HG03175 (cell line): ENCODE data around the gene KLHL24.
"Not testable (repeated sequence)": the region's sequence is repeated elsewhere in the genome, so short reads cannot be mapped to it uniquely, and the experiment has no call there.

Source experiments
- ATAC-seq: cut with Tn5 transposase; IDR thresholded peaks from one replicate; pipeline ENCODE4 v1.9.1; 2021; ENCODE audit warnings: mild to moderate bottlenecking, moderate library complexity; ENCODE audit not compliant: unreplicated experiment

Gene KLHL24

DNA sequence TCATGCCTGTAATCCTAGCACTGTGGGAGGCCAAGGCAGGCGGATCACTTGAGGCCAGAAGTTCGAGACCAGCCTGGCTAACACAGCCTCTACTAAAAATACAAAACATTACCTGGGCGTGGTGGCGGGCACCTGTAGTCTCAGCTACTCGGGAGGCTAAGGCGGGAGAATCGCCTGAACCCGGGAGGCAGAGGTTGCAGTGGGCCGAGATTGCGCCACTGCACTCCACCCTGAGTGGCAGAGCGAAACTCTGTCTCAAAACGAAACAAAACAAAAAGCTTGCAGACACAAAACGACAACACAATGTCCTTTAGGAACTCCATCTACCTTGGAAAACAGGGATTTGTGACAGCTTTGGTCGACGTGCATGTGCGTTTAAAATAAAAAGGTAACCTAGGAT, 716 bp upstream of the KLHL24 start:
- ATAC-seq: no peak

GRCh38 chr3:183635107-183635430, 354 bp upstream of the KLHL24 start:
- no peak for ATAC-seq

DNA sequence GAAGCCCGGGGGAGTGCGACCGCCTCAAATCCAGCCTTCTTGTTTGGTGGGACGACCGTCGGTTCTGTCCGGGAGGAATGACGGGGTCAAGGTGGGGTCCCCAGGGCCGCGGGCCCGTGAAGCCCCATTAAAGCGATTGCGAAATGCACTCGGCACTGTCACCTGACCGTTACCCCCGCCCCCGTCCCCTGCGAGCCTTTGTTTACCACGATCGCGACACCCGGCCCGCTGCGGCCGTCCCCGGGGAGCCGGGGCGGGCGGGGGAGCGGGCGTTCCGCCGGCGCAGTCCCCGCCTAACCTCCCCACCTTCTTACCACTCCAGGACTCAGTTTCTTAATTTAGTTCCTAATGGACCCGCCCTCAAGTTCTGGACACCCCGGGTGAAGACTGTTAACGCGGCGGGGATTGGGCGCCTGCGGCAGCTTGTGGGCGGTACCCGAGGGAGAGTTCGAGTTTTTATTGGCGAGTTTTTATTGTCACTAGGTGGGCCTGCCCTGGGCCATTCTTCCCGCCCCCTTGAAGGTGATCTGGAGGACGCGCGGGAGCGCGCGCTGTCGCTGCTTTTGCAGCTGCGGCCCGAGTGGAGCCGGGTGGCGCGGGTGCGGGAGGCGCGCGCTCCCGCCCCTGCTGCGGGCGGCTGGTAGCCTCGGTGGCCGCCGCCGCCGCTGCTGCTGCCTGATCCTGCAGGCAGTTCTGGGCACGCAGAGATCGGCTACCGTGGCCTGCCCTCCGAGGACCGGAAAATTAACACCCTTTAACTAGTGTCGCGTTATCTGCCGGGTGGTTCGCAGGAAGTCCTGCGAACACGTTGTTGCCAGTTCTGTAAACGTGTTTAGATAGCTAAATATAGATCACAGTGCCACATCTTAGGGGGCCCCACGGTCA, 1.0 kb downstream of the KLHL24 start:
- peak; percentile 77 for ATAC-seq

DNA sequence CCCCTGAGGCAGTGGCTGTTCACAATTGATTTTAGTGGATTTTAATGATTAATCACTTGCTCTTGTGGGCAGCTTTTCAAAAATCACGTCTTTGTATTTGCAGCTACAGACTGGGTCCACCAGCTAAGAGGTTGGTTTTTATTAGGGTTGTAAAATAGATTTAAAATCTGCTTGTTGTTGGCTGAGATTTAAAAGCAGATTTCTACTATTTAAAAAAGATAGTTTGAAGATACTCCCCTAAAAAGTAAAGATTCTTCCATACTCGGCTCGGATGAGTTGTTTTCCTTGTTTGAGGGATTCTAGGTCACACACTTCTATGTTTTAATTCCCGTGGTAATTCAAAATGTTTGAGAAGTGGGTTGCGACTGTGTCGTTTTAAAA, 1.7 kb downstream of the KLHL24 start:
- ATAC-seq: no peak

DNA sequence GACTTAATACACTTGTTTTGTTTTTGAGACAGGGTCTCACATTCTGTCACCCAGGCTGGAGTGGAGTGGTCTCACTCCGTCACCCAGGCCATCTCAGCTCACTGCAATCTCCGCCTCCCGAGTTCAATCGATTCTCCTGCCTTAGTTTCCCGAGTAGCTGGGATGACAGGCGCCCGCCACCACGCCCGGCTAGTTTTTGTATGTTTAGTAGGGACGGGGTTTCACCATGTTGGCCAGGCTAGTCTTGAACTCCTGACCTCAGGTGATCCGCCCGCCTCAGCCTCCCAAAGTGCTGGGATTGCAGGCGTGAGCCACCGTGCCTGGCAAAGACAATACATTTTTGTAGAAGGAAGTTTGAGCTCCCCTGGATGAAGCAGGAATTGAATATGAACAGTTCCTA, 2.2 kb downstream of the KLHL24 start:
- not testable (repeated sequence) for ATAC-seq

- ATAC-seq: no peak
Observed at GRCh38 chr3:183638101-183638852, 2.9 kb downstream of the KLHL24 start.

- ATAC-seq: not testable (repeated sequence)
Observed at GRCh38 chr3:183640635-183641034, 5.2 kb downstream of the KLHL24 start.

- ATAC-seq: no peak
Observed at GRCh38 chr3:183641882-183642281, 6.5 kb downstream of the KLHL24 start.

DNA sequence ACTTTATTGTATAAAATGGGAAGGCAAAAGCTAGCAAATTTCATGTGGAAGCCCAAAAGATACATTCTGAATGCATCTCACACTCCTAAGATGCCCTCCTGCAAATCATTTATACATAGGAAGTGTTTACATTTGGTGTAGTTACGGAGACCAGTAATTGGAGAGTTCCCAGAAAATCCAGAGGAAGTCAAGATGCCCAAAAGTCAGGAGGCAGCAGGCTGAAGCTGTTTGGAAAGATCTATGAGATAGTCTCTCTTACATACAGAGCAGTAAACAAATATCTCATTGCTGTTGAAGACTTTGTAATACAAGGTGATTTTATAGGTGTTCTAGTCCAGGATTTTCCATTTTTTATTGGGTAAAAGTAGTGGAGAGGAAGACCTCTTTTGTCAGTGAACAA, 8.8 kb downstream of the KLHL24 start:
- no peak for ATAC-seq

DNA sequence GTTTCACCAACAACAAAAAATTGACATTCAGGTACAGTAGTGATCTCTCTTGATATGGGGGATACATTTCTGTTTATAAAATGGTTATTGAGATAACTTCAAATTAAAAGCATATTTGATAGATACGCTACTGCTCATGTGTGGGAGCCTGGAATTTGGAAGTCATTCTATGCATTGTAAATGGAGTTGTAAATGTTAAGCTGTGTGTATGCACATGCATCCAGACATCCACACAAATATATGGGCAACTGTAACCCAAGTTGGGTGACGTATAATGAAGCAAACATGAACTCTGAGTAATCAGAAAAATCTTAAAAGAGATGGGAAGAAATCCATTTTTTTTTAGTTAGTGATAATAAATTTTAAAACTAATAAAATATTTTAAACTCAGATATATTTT, 9.8 kb downstream of the KLHL24 start:
- no peak for ATAC-seq

GRCh38 chr3:183650554-183650953, 15.1 kb downstream of the KLHL24 start:
- no peak for ATAC-seq

- ATAC-seq: no peak
Observed at GRCh38 chr3:183653209-183654064, 18.0 kb downstream of the KLHL24 start.

DNA sequence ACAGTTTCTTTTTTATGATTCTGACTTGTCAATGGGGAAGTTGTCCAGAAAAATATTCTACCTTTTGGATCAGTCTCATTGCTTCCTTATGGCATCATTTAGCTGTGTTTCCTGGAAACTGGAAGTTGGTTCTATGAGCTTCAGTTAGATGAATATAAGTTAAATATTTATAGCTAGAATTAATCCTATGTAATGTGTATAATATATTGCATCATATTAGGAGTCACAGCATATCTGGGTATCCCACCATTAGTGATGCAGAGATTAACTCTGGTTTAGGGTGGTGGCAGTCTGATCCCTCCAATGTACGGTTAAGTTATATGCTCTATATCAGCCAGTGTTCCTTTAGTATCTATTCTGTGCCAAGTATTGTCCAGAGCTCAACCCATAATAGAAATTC, 19.3 kb downstream of the KLHL24 start:
- no peak for ATAC-seq

- no peak for ATAC-seq
Observed at GRCh38 chr3:183662099-183662498, 26.7 kb downstream of the KLHL24 start.

DNA sequence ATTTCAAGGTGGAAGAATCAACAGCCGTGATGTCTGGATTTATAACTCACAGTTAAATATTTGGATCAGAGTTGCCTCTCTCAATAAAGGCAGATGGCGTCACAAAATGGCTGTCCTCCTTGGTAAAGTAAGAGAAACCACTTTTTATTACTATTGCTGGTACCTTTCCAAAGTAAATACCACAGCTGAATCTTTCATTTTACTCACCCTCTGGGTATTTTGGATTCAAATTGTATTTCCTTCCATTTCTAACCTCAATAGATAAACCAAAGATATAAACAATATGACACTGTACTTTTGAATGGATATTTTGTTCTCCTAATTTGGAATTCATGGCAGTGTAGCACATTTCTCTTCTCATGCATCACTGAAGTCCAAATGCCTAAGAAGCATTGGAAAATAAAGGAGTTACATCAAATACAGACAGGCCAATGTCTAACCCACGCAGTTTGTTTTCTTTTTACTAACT, 29.5 kb downstream of the KLHL24 start:
- ATAC-seq: no peak

- no peak for ATAC-seq
Observed at GRCh38 chr3:183680061-183680460, 44.6 kb downstream of the KLHL24 start.

DNA sequence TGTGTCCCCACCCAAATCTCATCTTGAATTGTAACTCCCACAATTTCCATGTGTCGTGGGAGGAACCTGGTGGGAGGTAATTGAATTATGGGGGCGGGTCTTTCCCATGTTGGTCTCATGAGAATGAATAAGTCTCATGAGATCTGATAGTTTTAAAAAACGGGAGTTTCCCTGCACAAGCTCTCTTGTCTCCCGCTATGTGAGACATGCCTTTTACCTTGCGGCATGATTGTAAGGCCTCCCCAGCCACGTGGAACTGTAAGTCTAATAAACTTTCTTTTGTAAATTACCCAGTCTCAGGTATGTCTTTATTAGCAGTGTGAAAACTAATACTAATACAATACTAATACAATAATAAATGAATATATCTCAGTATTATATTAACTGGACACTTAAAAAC, 52.3 kb downstream of the KLHL24 start:
- ATAC-seq: no peak

DNA sequence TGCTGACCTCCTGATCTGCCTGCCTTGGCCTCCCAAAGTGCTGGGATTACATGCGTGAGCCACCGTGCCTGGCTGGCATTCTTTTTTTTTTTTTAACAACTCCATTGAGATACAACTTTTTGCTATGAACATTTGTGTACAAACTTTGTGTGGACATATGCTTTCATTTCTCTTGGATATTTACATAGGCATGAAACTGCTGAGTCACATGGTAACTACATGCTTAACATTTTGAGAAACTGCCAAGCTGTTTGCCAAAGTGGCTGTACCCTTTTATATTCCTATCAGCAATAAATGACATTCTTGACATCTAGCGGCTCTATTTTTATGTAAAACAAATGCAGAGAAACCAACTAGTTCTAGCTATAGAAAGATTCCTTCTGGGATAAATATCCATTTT, 53.5 kb downstream of the KLHL24 start:
- ATAC-seq: no peak

- ATAC-seq: not testable (repeated sequence)
Observed at GRCh38 chr3:183689621-183690020, 54.2 kb downstream of the KLHL24 start.

DNA sequence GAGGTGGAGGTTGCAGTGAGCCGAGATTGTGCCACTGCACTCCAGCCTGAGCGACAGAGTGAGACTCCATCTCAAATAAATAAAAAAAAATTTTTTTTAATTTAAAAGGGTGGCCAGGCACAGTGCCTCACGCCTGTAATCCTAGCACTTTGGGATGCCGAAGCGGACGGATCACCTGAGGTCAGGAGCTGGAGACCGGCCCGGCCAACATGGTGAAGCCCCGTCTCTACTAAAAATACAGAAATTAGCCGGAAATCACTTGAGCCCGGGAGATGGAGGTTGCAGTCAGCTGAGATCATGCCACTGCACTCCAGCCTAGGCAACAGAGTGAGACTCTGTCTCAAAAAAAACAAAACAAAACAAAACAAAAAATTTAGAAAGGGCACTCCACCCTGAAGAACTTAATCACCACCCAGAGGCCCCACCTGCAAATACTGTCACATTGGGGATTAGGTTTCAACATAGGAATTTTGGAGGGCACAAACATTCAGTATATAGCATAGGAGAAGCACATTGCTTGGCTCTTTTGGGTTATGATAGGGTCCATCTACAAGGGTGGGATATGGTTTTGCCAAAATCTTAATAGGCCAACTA, 55.1 kb downstream of the KLHL24 start:
- ATAC-seq: no peak

DNA sequence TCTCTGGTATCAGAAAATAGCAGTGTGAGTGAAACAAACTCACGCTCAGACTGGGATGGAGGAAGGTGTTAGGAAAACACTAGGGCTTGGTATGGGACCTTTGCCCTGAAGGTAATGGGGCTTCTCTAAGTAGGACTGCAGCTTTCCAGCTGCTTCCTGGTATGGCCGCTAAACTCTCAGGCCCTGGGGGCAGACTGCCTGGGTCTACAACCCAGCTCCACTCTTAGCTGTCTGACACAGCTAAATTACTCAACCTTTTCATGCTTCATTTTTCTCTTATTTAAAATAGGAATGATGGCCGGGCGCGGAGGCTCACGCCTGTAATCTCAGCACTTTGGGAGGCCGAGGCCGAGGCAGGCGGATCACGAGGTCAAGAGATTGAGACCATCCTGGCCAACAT, 57.0 kb downstream of the KLHL24 start:
- no peak for ATAC-seq
